ENCODE measurements around the gene MARCHF3. TPM values are rescaled to one million over a fixed set of nuclear protein-coding genes. Genes with fewer than 3 reads are reported as not detected.

MARCHF3 gene
- total RNA-seq, 1 donor from 2014 or later = 1.5 TPM

- no peak for DNase-seq (ENCODE audit: low spot score)
- Mint-ChIP-seq H3K27me3 (ENCODE audit: low read depth) (no peaks in the 10 kb centered on the region), H3K4me1 (ENCODE audit: low read depth) (peaks cover 6% of the 10 kb centered on the region), H3K36me3 (ENCODE audit: low read depth) (no peaks in the 10 kb centered on the region), H3K4me3 (ENCODE audit: unreplicated experiment) (no peak overlapping the region), H3K27ac (ENCODE audit: unreplicated experiment) (no peak overlapping the region), H3K9me3 (ENCODE audit: low read depth) (no peaks in the 10 kb centered on the region)
- no peak for TF ChIP-seq CTCF (IDR thresholded peaks at IDR 0.05)
Observed at GRCh38 chr5:127046343-127047072, 16.1 kb upstream of the MARCHF3 start.

GRCh38 chr5:127042593-127042992, 12.2 kb upstream of the MARCHF3 start:
- no peaks in the 10 kb centered on the region for H3K9me3 Mint-ChIP-seq (ENCODE audit: low read depth)

GRCh38 chr5:127041571-127041970, 11.2 kb upstream of the MARCHF3 start:
- TF ChIP-seq CTCF (IDR thresholded peaks at IDR 0.05) = no peak
- Mint-ChIP-seq H3K27me3 (ENCODE audit: low read depth) (no peaks in the 10 kb centered on the region), H3K4me3 (ENCODE audit: unreplicated experiment) (no peak overlapping the region), H3K36me3 (ENCODE audit: low read depth) (no peaks in the 10 kb centered on the region), H3K27ac (ENCODE audit: unreplicated experiment) (no peak overlapping the region), H3K9me3 (ENCODE audit: low read depth) (no peaks in the 10 kb centered on the region), H3K4me1 (ENCODE audit: low read depth) (peaks cover 16% of the 10 kb centered on the region)
- no peak for DNase-seq (ENCODE audit: low spot score)

More at GRCh38 chr5:127042593-127042992, 12.2 kb upstream of the MARCHF3 start:
- Mint-ChIP-seq H3K27me3 (ENCODE audit: low read depth) (no peaks in the 10 kb centered on the region), H3K4me3 (ENCODE audit: unreplicated experiment) (no peak overlapping the region), H3K36me3 (ENCODE audit: low read depth) (no peaks in the 10 kb centered on the region), H3K27ac (ENCODE audit: unreplicated experiment) (no peak overlapping the region), H3K4me1 (ENCODE audit: low read depth) (peaks cover 16% of the 10 kb centered on the region)
- DNase-seq (ENCODE audit: low spot score) = no peak
- peak; percentile 46 for TF ChIP-seq CTCF (IDR thresholded peaks at IDR 0.05)

- Mint-ChIP-seq H3K4me3 (ENCODE audit: unreplicated experiment) (no peak overlapping the region), H3K27me3 (ENCODE audit: low read depth) (no peaks in the 10 kb centered on the region)
Observed at GRCh38 chr5:127040796-127041520, 10.6 kb upstream of the MARCHF3 start.

More at GRCh38 chr5:127040796-127041520, 10.6 kb upstream of the MARCHF3 start:
- Mint-ChIP-seq H3K4me1 (ENCODE audit: low read depth) (peaks cover 16% of the 10 kb centered on the region), H3K9me3 (ENCODE audit: low read depth) (no peaks in the 10 kb centered on the region), H3K27ac (ENCODE audit: unreplicated experiment) (no peak overlapping the region), H3K36me3 (ENCODE audit: low read depth) (no peaks in the 10 kb centered on the region)
- DNase-seq (ENCODE audit: low spot score) = no peak
- no peak for TF ChIP-seq CTCF (IDR thresholded peaks at IDR 0.05)

All from chondrocyte (in vitro differentiated cells).